Body of pancreas (tissue), 4 donors: ENCODE data around the gene SMOC2. TPM values are rescaled to one million over a fixed set of nuclear protein-coding genes. Genes with fewer than 3 reads are reported as not detected.
A peak's percentile ranks its signal among the peaks of the same experiment; 100 is the strongest.

Source experiments
- ATAC-seq: fragments of 150-250 bp; one replicate; pipeline ENCODE4 v1.9.1; 2016
- DNase-seq, 4 donors: peaks; one replicate each; pipeline ENCODE4 v3.0.0-alpha.2; 2019
- H3K27ac ChIP-seq, 4 donors: fragments of 200-600 bp; sonication (generic); 1 replicate in 3 of 4; 2 replicates in 1 of 4; pipeline versions ENCODE4 v1.5.1 to v1.6.1; 2016 to 2019; ENCODE audit warnings: mild to moderate bottlenecking in 1 of 4, mixed read lengths in 1 of 4, moderate library complexity in 1 of 4
- H3K27me3 ChIP-seq, 2 donors: fragments of 200-600 bp; sonication (generic); one replicate each; pipeline ENCODE4 v1.6.0; 2016; ENCODE audit warnings: mild to moderate bottlenecking in 1 of 2
- H3K36me3 ChIP-seq, 2 donors: fragments of 200-600 bp; sonication (generic); replicated peaks in 1 of 2; 2 replicates each; pipeline ENCODE4 v1.5.1; 2016; ENCODE audit warnings: low read depth in 2 of 2; ENCODE audit not compliant: insufficient read depth in 1 of 2
- H3K4me1 ChIP-seq: fragments of 200-600 bp; sonication (generic); one replicate; pipeline ENCODE4 v1.6.0; 2016
- H3K4me3 ChIP-seq, 2 donors: fragments of 200-600 bp; sonication (generic); 1 replicate in 1 of 2; 2 replicates in 1 of 2; pipeline ENCODE4 v1.5.1; 2016 to 2019
- H3K9me3 ChIP-seq, 3 donors: fragments of 200-600 bp; sonication (generic); 1 replicate in 2 of 3; 2 replicates in 1 of 3; pipeline ENCODE4 v1.5.1; 2016
- POLR2A ChIP-seq, 3 donors: fragments of 450-650 bp; IDR thresholded peaks; one replicate each; pipeline ENCODE4 v1.6.1; 2016; ENCODE audit warnings: antibody characterized with exemption in 3 of 3, mild to moderate bottlenecking in 2 of 3
- WGBS, 2 donors: methylation state at CpG; one replicate each; pipeline ENCODE4 v1.1.5; 2017; 5-methylcytosine and 5-hydroxymethylcytosine counted together
- intact Hi-C: fragments of 100-400 bp; cut with DNase I; formaldehyde crosslinking; loops from one replicate; pipeline ENCODE4 v1.15.1; 2023
- total RNA-seq, 2 donors: library from RNA; depleted of rRNA; stranded (reverse); fragments of >200 nt; gene quantifications; one replicate each; pipeline ENCODE4 v1.1.0, GENCODE V29; 2016
- TF ChIP-seq, protein P1 (sequence below), 7 experiments: fragments of 450-650 bp in 4 of 7; fragments of 200-600 bp in 3 of 7; sonication (generic) in 3 of 7; IDR thresholded peaks; one replicate each; pipeline ENCODE4 v1.5.1; 2016 to 2019; ENCODE audit warnings: antibody characterized with exemption in 7 of 7

Gene SMOC2
- total RNA-seq, 2 donors from 2014 or later: 22.7 to 31.4 TPM

DNA sequence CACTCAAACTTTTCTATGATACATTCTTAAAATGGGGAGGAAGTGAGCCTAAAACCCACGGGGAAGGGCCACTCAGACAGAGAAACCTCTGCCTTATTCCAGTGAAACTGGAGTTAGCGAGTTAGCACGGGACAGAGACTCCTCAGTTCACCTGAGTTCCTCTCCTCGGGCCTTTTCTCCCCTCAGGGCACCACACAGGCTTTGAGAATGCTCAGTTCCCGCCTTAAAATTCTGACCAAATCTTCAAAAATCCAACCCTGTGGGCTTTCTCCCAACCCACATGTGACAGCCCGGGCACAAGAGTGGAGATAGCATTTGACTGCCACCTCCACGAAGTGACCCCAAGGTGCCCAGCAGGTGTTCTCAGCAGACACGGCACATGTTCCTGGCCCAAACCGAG lies 204.3 kb downstream of the SMOC2 start:
- Histone ChIP-seq H3K27me3 (no peaks in the 10 kb centered on the region), H3K27ac (no peak overlapping the region), H3K9me3 (no peaks in the 10 kb centered on the region), H3K4me3 (no peak overlapping the region), H3K4me1 (peaks cover 23% of the 10 kb centered on the region), H3K36me3 (no peaks in the 10 kb centered on the region)
- ATAC-seq (no peak), DNase-seq (no peak)
- WGBS, 2 donors: 70 to 81% methylated on average over 9 of the region's 9 CpGs
- no peak for TF ChIP-seq POLR2A (IDR thresholded peaks at IDR 0.05)
- TF ChIP-seq, protein P1, sequence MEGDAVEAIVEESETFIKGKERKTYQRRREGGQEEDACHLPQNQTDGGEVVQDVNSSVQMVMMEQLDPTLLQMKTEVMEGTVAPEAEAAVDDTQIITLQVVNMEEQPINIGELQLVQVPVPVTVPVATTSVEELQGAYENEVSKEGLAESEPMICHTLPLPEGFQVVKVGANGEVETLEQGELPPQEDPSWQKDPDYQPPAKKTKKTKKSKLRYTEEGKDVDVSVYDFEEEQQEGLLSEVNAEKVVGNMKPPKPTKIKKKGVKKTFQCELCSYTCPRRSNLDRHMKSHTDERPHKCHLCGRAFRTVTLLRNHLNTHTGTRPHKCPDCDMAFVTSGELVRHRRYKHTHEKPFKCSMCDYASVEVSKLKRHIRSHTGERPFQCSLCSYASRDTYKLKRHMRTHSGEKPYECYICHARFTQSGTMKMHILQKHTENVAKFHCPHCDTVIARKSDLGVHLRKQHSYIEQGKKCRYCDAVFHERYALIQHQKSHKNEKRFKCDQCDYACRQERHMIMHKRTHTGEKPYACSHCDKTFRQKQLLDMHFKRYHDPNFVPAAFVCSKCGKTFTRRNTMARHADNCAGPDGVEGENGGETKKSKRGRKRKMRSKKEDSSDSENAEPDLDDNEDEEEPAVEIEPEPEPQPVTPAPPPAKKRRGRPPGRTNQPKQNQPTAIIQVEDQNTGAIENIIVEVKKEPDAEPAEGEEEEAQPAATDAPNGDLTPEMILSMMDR (IDR thresholded peaks at IDR 0.05): no peak
- intact Hi-C loops: no loop called here

DNA sequence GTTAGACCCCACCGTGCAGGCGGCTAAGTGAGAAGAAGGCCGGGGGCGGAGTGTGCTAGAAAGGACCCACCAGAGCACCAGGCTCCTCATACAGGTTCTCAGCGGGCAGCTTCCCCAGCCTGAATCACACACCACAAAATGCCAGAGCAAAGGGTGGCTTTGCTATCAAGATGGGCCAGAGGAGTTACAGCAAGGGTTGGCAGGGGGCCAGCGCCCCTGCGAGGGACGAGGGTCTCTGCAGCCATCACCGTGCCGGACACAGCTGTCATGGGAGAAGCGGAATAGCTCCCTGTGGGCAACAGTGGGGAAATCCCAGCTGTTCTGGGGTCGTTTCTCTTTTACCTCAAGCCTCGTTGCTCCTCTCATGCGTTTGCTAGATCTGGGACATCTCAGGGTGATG lies 206.3 kb downstream of the SMOC2 start:
- 63 to 66% methylated on average over 14 of the region's 14 CpGs for WGBS, 2 donors
- H3K27me3 ChIP-seq: no peaks in the 10 kb centered on the region
- H3K9me3 ChIP-seq: no peaks in the 10 kb centered on the region
- peaks cover 23% of the 10 kb centered on the region for H3K4me1 ChIP-seq
- ATAC-seq (no peak), DNase-seq (no peak)
- TF ChIP-seq, protein P1 (IDR thresholded peaks at IDR 0.05): no peak
- no peak for TF ChIP-seq POLR2A (IDR thresholded peaks at IDR 0.05)
- H3K36me3 ChIP-seq: no peaks in the 10 kb centered on the region
- no peak overlapping the region for H3K4me3 ChIP-seq
- no peak overlapping the region for H3K27ac ChIP-seq
- intact Hi-C loops: no loop called here

DNA sequence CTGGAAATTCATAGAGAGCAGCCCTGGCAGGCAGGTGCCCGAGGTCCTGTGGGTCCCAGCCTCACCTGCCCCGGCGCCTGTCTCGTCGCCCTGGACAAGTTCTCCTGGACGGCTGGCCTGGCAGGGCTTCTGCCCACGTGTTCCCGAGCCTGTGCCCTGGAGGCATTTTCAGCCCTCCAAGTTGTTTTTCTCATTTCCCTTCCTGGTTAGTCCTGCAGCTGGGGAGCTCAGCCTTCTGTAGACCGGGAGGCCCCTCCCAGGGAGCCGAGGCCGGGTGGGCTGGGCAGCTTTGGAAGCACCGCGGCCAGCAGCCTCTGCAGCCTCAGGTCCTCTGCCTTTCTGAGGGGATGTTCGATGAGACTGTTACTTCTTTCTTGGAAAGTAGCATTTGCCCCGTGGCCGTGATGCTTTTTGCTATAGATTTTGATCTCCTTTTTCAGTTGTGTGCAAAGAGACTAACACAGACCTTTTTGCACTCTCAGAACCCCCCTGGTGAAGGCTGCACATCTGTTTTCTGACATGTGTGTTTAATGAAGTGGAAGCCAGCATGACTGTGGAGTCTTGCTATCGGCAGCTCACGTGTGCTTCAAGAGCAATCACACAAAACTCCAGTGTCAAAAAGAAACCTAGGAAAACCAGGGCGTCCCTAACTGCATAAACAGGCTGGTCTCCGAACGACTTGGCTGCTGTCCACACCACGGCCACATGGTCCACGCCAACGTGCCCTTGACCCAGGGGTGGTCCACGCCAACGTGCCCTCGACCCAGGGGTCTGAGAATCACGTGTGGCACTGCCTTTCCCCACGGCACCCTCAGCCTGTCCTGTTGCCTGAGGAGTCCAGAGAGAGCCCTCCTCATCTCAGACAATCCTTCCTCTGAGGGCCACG lies 207.5 kb downstream of the SMOC2 start:
- Histone ChIP-seq H3K27me3 (no peaks in the 10 kb centered on the region), H3K27ac (no peak overlapping the region), H3K36me3 (no peaks in the 10 kb centered on the region), H3K9me3 (no peaks in the 10 kb centered on the region), H3K4me1 (peaks cover 23% of the 10 kb centered on the region), H3K4me3 (no peak overlapping the region)
- peak; percentile 49 for ATAC-seq
- WGBS, 2 donors: 32 to 35% methylated on average over 27 to 30 of the region's 30 CpGs
- peak; percentile 26 to 59 (median 42) for DNase-seq
- TF ChIP-seq POLR2A (IDR thresholded peaks at IDR 0.05): no peak
- TF ChIP-seq, protein P1 (IDR thresholded peaks at IDR 0.05): no peak
- intact Hi-C loops: no loop called here

DNA sequence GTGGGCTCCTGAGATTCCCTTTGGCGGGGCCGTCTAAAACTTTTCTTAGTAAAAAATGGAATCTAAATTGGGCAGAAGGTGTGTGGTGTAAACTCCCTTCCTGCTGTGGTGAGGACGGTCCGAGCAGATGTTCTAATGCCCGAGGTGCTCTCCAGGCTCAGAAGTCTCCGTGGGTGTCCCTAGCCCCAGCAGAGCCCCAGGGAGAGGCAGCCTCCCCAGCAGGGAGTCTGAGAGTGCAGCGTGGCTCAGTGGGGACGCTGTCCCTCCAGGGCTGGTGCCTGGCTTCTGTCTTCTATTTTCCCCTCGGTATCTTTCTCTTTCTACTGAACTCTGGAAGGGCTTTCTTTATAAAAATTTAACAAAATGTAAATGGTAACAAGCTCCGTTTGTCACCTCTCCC lies 208.2 kb downstream of the SMOC2 start:
- H3K27me3 ChIP-seq: no peaks in the 10 kb centered on the region
- no peaks in the 10 kb centered on the region for H3K9me3 ChIP-seq
- intact Hi-C loops: no loop called here
- TF ChIP-seq POLR2A (IDR thresholded peaks at IDR 0.05): no peak
- TF ChIP-seq, protein P1 (IDR thresholded peaks at IDR 0.05): no peak
- DNase-seq (no peak), ATAC-seq (no peak)
- H3K4me3 ChIP-seq: no peak overlapping the region
- H3K27ac ChIP-seq: no peak overlapping the region
- 56 to 58% methylated on average over 9 to 10 of the region's 10 CpGs for WGBS, 2 donors
- peaks cover 23% of the 10 kb centered on the region for H3K4me1 ChIP-seq
- H3K36me3 ChIP-seq: no peaks in the 10 kb centered on the region
